Calu3 (cell line): Measurements from ENCODE around the gene SPATC1L. TPM values are rescaled to one million over a fixed set of nuclear protein-coding genes. Genes with fewer than 3 reads are reported as not detected.

ENCODE experiments used
- BruUV-seq: library from RNA; stranded (reverse); fragments of 400-500 nt; replicated peaks from 2 replicates; lab custom pipeline; 2021; lab: Mats Ljungman, UMichigan
- CTCF ChIA-PET: fragments of 300-600 bp; sonication (Branson Sonifier 250); formaldehyde crosslinking; loops from one replicate; lab custom pipeline; 2022; ENCODE audit warnings: antibody characterized with exemption; lab: Charles Lee
- DNase-seq: peaks from one replicate; pipeline ENCODE4 v3.0.0; 2022
- H3K27ac Mint-ChIP-seq: one replicate; pipeline ENCODE4 v1.8.0; 2022; ENCODE audit warnings: mixed read lengths; ENCODE audit not compliant: unreplicated experiment
- H3K27me3 Mint-ChIP-seq: one replicate; pipeline ENCODE4 v1.8.0; 2022; ENCODE audit warnings: mixed read lengths; ENCODE audit not compliant: unreplicated experiment
- H3K36me3 Mint-ChIP-seq: one replicate; pipeline ENCODE4 v1.8.0; 2022; ENCODE audit warnings: mild to moderate bottlenecking, moderate library complexity, mixed read lengths; ENCODE audit not compliant: insufficient read depth, unreplicated experiment
- H3K4me1 Mint-ChIP-seq: one replicate; pipeline ENCODE4 v1.8.0; 2022; ENCODE audit warnings: mild to moderate bottlenecking, low read depth, mixed read lengths; ENCODE audit not compliant: unreplicated experiment
- H3K4me3 Mint-ChIP-seq: one replicate; pipeline ENCODE4 v1.8.0; 2022; ENCODE audit warnings: mild to moderate bottlenecking, low read depth, moderate library complexity, mixed read lengths; ENCODE audit not compliant: unreplicated experiment
- H3K9me3 Mint-ChIP-seq: one replicate; pipeline ENCODE4 v1.8.0; 2022; ENCODE audit warnings: low read depth, mixed read lengths; ENCODE audit not compliant: unreplicated experiment
- intact Hi-C: fragments of 100-400 bp; cut with micrococcal nuclease; formaldehyde crosslinking; loops from one replicate; pipeline ENCODE4 v1.10.0; 2022; ENCODE audit not compliant: unreplicated experiment
- total RNA-seq: library from RNA; stranded (reverse); gene quantifications from 2 replicates; pipeline ENCODE4 v1.2.3, GENCODE V29; 2022
- TF ChIP-seq, protein P1 (sequence below): fragments of 200-600 bp; IDR thresholded peaks from one replicate; pipeline ENCODE4 v1.8.0; 2022; ENCODE audit warnings: antibody characterized with exemption; ENCODE audit not compliant: unreplicated experiment

Gene SPATC1L
- total RNA-seq, 1 experiment from 2014 or later: 4.4 TPM

DNA sequence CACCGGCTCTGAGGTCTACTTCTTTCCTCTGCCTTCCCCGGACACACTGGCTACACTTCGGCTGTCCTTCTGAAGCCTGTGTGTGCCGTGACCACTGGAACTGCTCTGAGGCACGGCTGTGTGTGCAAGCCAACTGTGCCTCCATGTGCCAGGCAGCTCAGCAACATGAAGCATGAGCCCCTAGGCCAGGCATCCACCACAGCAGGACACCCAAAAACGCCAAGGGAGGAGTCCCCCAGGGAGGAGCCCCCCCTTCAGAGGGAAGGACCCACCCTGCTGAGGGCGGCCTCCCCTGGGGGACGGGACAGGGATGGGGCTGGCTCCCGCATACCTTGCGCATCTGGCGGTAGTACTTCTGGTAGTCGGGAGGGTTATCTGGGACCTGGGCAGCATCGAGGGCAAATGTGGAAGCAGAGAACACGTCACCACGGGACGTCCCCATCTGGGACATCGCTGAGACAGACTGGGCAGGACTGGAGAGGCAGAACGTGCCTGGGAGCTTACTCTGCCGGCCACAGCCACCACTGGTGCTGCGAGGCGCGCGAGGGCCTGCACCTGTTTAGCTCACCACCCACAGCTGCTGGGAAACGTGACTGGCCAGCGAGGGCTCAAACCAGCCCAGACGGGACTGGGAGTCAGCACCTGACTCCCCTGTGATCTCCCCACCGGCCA, 23.8 kb upstream of the SPATC1L start:
- Mint-ChIP-seq H3K4me3 (no peak overlapping the region), H3K4me1 (no peaks in the 10 kb centered on the region), H3K9me3 (no peaks in the 10 kb centered on the region), H3K27ac (no peak overlapping the region), H3K36me3 (peaks cover 31% of the 10 kb centered on the region), H3K27me3 (no peaks in the 10 kb centered on the region)
- CTCF ChIA-PET: no interaction called here
- intact Hi-C loops: no loop called here
- DNase-seq: no peak
- no TSS peak for BruUV-seq
- TF ChIP-seq, protein P1, sequence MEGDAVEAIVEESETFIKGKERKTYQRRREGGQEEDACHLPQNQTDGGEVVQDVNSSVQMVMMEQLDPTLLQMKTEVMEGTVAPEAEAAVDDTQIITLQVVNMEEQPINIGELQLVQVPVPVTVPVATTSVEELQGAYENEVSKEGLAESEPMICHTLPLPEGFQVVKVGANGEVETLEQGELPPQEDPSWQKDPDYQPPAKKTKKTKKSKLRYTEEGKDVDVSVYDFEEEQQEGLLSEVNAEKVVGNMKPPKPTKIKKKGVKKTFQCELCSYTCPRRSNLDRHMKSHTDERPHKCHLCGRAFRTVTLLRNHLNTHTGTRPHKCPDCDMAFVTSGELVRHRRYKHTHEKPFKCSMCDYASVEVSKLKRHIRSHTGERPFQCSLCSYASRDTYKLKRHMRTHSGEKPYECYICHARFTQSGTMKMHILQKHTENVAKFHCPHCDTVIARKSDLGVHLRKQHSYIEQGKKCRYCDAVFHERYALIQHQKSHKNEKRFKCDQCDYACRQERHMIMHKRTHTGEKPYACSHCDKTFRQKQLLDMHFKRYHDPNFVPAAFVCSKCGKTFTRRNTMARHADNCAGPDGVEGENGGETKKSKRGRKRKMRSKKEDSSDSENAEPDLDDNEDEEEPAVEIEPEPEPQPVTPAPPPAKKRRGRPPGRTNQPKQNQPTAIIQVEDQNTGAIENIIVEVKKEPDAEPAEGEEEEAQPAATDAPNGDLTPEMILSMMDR: no peak

GRCh38 chr21:46207006-46207919, 23.0 kb upstream of the SPATC1L start:
- BruUV-seq: no TSS peak
- TF ChIP-seq, protein P1: no peak

DNA sequence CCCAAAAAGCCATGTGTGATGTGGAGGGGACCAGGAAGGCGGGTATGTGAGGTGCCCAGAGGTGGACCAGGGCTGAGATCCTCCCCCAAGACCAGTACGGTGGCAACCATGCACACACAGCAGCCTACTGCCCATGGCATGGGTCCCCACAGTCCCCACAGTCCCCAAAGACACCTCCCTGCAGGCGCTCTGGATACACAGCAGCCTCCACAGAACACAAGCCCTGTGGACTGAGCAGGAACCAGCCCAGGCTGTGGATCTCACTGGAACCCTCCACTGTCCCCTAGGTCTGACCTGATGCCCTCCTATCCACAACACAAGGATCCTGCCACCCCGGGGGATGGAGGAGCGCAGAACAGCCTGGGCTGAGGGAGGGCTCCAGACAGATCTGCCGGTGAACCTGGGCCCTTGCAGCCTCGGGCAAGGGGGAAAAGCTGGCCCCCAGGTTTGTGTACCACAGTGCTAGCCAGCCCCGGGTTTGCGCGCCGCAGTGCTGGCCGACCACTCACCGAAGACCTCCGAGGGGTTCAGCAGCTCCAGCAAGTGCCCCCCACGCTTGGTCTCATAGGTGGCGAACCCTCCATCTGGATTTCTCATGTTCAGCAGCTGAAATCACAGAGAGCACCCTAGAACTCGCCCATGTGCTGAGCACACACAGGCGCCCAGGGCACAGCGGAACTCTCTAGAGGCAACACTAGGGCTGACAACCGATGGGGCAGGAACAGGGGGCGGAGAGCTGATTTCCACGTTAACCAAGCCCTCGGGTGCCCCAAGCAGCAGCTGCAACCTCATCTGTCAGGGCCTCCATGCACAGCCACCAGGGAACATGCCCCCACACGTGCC, 22.1 kb upstream of the SPATC1L start:
- peaks cover 34% of the 10 kb centered on the region for H3K36me3 Mint-ChIP-seq
- H3K27ac Mint-ChIP-seq: no peak overlapping the region
- BruUV-seq: no TSS peak
- H3K4me3 Mint-ChIP-seq: no peak overlapping the region
- H3K9me3 Mint-ChIP-seq: no peaks in the 10 kb centered on the region
- no peak for DNase-seq
- CTCF ChIA-PET: no interaction called here
- TF ChIP-seq, protein P1: no peak
- intact Hi-C loops: no loop called here
- no peaks in the 10 kb centered on the region for H3K27me3 Mint-ChIP-seq
- H3K4me1 Mint-ChIP-seq: no peaks in the 10 kb centered on the region

More at GRCh38 chr21:46207006-46207919, 23.0 kb upstream of the SPATC1L start:
- Mint-ChIP-seq H3K4me3 (no peak overlapping the region), H3K9me3 (no peaks in the 10 kb centered on the region), H3K27ac (no peak overlapping the region), H3K36me3 (peaks cover 34% of the 10 kb centered on the region), H3K4me1 (no peaks in the 10 kb centered on the region), H3K27me3 (no peaks in the 10 kb centered on the region)
- DNase-seq: no peak
- CTCF ChIA-PET: interaction anchor here (0.6 kb wide), 1 partner anchor 137 kb away, joined by 3 read pairs; no protein-coding TSS in a partner anchor
- intact Hi-C loops: no loop called here

DNA sequence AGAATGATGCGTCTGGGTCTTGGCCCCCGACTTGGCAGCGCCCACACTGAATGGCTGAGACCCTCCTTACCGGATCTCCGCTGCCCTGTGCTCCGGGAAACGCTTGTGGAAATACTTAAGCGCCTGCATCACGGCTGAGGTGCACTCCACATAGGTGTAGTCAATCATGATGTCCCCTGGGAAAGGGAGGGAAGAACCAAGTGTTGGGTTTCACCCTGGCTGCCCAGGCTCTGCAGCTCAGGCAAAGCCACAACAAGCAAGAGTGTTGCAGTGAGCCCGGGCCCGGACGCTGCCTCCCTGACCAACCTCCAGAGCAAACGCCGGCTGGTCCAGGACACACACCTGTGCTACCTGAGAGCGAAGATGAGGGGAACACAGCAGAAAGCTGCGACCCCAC, 21.5 kb upstream of the SPATC1L start:
- no peaks in the 10 kb centered on the region for H3K4me1 Mint-ChIP-seq
- intact Hi-C loops: no loop called here
- no TSS peak for BruUV-seq
- H3K9me3 Mint-ChIP-seq: no peaks in the 10 kb centered on the region
- no peak overlapping the region for H3K4me3 Mint-ChIP-seq
- TF ChIP-seq, protein P1: no peak
- no peaks in the 10 kb centered on the region for H3K27me3 Mint-ChIP-seq
- H3K27ac Mint-ChIP-seq: no peak overlapping the region
- no peak for DNase-seq
- peaks cover 34% of the 10 kb centered on the region for H3K36me3 Mint-ChIP-seq
- CTCF ChIA-PET: no interaction called here
